RWPE2 (cell line): ENCODE measurements around the gene KNCN.

Source experiments
- ATAC-seq: fragments of 200-7000 bp; cut with Tn5 transposase; 3 replicates; pipeline ENCODE4 v1.9.1; 2021; ENCODE audit warnings: low read depth
- DNase-seq: peaks from one replicate; pipeline ENCODE4 v3.0.0-alpha.2; 2020; ENCODE audit warnings: low spot score
- H3K27ac ChIP-seq: fragments of 450-650 bp; 2 replicates; pipeline ENCODE4 v1.5.1; 2017; ENCODE audit warnings: mild to moderate bottlenecking; ENCODE audit not compliant: poor library complexity, severe bottlenecking
- H3K27me3 ChIP-seq: fragments of 250-450 bp; sonication (Bioruptor Pico); 2 replicates; pipeline ENCODE4 v1.5.1; 2021; ENCODE audit warnings: mild to moderate bottlenecking, moderate library complexity; ENCODE audit not compliant: insufficient read depth, poor library complexity, severe bottlenecking
- H3K36me3 ChIP-seq: fragments of 250-450 bp; sonication (Bioruptor Pico); 2 replicates; pipeline ENCODE4 v1.5.1; 2020; ENCODE audit warnings: low read depth, mild to moderate bottlenecking, moderate library complexity
- H3K4me1 ChIP-seq: fragments of 250-450 bp; sonication (Bioruptor Pico); 2 replicates; pipeline ENCODE4 v1.5.1; 2021; ENCODE audit warnings: mild to moderate bottlenecking, moderate library complexity; ENCODE audit not compliant: insufficient read depth, poor library complexity, severe bottlenecking
- H3K4me3 ChIP-seq: fragments of 250-450 bp; sonication (Bioruptor Pico); 2 replicates; pipeline ENCODE4 v1.5.1; 2021; ENCODE audit warnings: mild to moderate bottlenecking, moderate library complexity; ENCODE audit not compliant: severe bottlenecking
- H3K9me3 ChIP-seq: fragments of 250-450 bp; sonication (Bioruptor Pico); 2 replicates; pipeline ENCODE4 v1.5.1; 2021; ENCODE audit warnings: mild to moderate bottlenecking, moderate library complexity; ENCODE audit not compliant: severe bottlenecking
- CTCF ChIP-seq: fragments of 450-650 bp; IDR thresholded peaks from one replicate; pipeline ENCODE4 v1.5.1; 2017; ENCODE audit warnings: mild to moderate bottlenecking, moderate library complexity; ENCODE audit not compliant: poor library complexity, severe bottlenecking

The KNCN gene

DNA sequence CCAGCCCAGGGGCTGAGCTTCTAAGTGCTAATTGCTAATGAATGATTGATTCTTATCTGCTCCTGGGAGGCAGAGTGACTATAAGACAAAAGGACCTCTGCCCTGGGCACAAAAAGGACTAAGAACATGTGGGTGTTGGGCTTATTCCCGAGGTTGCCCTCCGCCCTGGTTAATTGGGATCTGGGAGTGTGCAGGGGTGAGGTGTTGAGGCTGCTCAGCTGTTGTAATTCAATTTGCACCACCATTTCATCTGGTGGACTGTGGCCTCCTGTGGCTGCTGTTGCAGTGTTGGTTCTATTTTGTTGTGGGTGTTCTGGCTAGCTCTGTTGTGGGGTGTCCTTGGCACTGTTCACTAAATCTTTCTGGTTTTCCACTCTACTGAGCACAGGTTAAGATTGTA is 13.3 kb downstream of the KNCN start:
- no peak for TF ChIP-seq CTCF
- Histone ChIP-seq H3K27ac (no peak overlapping the region), H3K27me3 (no peaks in the 10 kb centered on the region), H3K36me3 (no peaks in the 10 kb centered on the region), H3K4me1 (no peaks in the 10 kb centered on the region), H3K4me3 (no peak overlapping the region), H3K9me3 (no peaks in the 10 kb centered on the region)
- ATAC-seq, result no peak
- DNase-seq, result no peak

DNA sequence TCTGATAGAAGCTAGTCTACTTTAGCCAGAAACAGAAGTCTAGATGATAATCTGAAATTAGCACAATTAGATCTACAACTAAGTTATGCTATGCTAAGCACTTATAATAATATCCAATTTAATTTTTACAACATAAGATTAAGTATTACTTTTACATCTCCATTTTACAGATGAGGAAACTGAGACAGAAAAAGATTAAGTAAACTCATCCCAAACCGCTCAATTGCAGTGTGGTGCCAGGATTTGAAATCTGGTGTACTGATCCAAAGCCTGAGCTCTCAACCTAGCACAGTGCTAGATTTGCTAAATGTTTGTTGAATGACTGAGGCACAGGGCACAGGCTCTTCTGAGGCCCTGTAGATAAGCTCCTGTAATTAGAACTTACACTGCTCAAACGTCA is 13.8 kb downstream of the KNCN start:
- TF ChIP-seq CTCF, result no peak
- no peaks in the 10 kb centered on the region for H3K27me3 ChIP-seq
- no peaks in the 10 kb centered on the region for H3K9me3 ChIP-seq
- no peak for DNase-seq
- ATAC-seq, result no peak
- H3K36me3 ChIP-seq, result no peaks in the 10 kb centered on the region
- no peak overlapping the region for H3K27ac ChIP-seq
- no peak overlapping the region for H3K4me3 ChIP-seq
- H3K4me1 ChIP-seq, result no peaks in the 10 kb centered on the region

DNA sequence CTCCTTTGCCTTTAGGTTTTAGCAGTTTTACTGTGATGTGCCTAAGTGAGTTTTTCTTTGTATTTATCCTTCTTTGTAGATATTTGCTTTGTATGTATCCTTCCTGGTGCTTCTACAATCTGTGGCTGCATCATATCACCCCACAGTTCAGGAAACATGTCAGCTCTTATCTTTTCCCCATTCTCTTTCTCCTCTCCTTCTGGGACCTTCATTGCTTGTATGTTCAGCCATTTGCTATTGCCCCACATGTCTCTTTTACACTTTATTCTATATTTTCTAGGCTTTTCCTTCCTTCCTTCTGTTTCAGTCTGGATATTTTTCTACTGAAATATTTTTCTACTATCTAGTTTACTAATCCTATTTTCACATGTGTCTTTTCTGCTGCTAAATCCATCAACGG is 14.9 kb downstream of the KNCN start:
- TF ChIP-seq CTCF, result no peak
- Histone ChIP-seq H3K4me1 (no peaks in the 10 kb centered on the region), H3K4me3 (no peak overlapping the region), H3K36me3 (no peaks in the 10 kb centered on the region), H3K9me3 (no peaks in the 10 kb centered on the region), H3K27ac (no peak overlapping the region), H3K27me3 (no peaks in the 10 kb centered on the region)
- ATAC-seq (no peak), DNase-seq (no peak)

- ATAC-seq, result peak; percentile 41; the same call in 1 of the 3 replicates
- Histone ChIP-seq H3K4me1 (no peaks in the 10 kb centered on the region), H3K27me3 (no peaks in the 10 kb centered on the region), H3K4me3 (no peak overlapping the region), H3K36me3 (no peaks in the 10 kb centered on the region), H3K27ac (no peak overlapping the region), H3K9me3 (no peaks in the 10 kb centered on the region)
- no peak for DNase-seq
- peak; percentile 36 for TF ChIP-seq CTCF
These were observed 16.4 kb downstream of the KNCN start for GRCh38 chr1:46535063-46535462.

DNA sequence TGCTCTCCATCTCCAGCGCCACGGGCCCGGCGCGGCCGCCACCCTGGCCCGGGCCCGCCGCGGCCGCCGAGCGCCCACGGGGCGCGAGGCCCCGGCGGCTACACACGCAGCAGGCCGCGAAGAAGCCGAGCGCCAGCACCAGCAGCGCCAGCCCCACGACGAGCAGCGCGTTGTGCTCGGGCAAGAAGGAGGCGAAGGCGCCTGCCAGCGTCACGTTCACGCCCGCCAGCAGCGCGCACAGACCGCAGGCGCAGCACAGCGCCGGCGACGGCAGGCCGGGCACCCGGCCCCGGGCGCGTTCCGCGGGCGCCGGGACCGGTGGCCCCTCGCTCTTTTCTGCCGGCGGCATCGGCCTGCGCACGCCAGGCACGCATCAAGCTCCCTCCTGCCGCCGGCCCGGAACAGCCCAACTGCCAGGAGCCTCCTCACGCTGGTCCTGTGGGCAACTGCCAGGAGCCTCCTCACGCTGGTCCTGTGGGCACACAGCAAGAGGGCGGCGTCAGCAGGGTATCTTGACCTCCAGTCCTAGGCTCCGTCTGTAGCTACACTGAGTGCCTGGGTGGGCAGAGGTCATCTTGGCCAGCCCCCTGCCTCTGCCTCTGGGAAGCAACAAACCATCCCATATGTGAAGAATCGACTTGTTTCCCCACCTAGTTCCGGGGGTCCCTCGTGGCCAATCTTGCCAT is 18.1 kb downstream of the KNCN start:
- ATAC-seq, result peak; percentile 28; the same call in 2 of the 3 replicates

More for the DNA sequence above, 18.1 kb downstream of the KNCN start:
- no peaks in the 10 kb centered on the region for H3K27me3 ChIP-seq
- no peak for DNase-seq
- H3K27ac ChIP-seq, result no peak overlapping the region
- peak; percentile 54 for TF ChIP-seq CTCF
- H3K9me3 ChIP-seq, result no peaks in the 10 kb centered on the region
- H3K36me3 ChIP-seq, result no peaks in the 10 kb centered on the region
- peak overlapping the region; percentile 43 for H3K4me3 ChIP-seq
- H3K4me1 ChIP-seq, result no peaks in the 10 kb centered on the region
